K562 (cell line): ENCODE measurements around the gene TLR6. TPM values are rescaled to one million over a fixed set of nuclear protein-coding genes. Genes with fewer than 3 reads are reported as not detected.

Source experiments
- ATAC-seq: fragments of 200-7000 bp; cut with Tn5 transposase; 3 replicates; pipeline ENCODE4 v1.9.1; 2020; ENCODE audit warnings: moderate library complexity
- Bru-seq: library from RNA; stranded (reverse); fragments of 400-500 nt; gene quantifications from one replicate; lab custom pipeline; 2021; lab: Mats Ljungman, UMichigan
- BruChase-seq, 2 experiments: library from RNA; stranded (reverse); fragments of 400-500 nt; gene quantifications; one replicate each; lab custom pipeline; 2021; lab: Mats Ljungman, UMichigan
- BruUV-seq: library from RNA; stranded (reverse); fragments of 400-500 nt; replicated peaks from 2 replicates; lab custom pipeline; 2021; lab: Mats Ljungman, UMichigan
- CTCF ChIA-PET: fragments of 300-600 bp; formaldehyde crosslinking; extraction: SDS; loops from one replicate; lab custom pipeline; 2021; ENCODE audit warnings: low intra/inter-chr PET ratio; lab: Yijun Ruan, JAX
- POLR2A ChIA-PET: fragments of 300-600, 350-650 bp; sonication (Branson Sonifier 250); formaldehyde crosslinking; extraction: SDS; loops from one replicate; lab custom pipeline; 2021; ENCODE audit warnings: antibody characterized with exemption, inconsistent platforms; lab: Yijun Ruan, JAX
- DNase-seq, 4 experiments: peaks; one replicate each; pipeline versions ENCODE4 v3.0.0 to v3.0.0-alpha.2; 2011 to 2018; ENCODE audit warnings: low spot score in 3 of 4, mixed read lengths in 3 of 4; ENCODE audit errors: extremely low read depth in 1 of 4
- FAIRE-seq: peaks from 2 replicates; lab custom pipeline; 2011; peaks lifted over from hg19 to GRCh38; lab: Jason Lieb, UNC
- H2AFZ ChIP-seq: 2 replicates; pipeline ENCODE4 v1.6.0; 2011; ENCODE audit warnings: low read depth, low read length, control low read depth, inconsistent platforms
- H3K27ac ChIP-seq: fragments of 200-600 bp; 3 replicates; pipeline ENCODE4 v1.8.0; 2011; ENCODE audit warnings: low read depth, mild to moderate bottlenecking, control low read depth, inconsistent platforms, low read length, moderate library complexity, mixed read lengths; ENCODE audit errors: extremely low read depth
- H3K27me3 ChIP-seq, 2 experiments: fragments of 300-600 bp in 1 of 2; 2 replicates in 1 of 2; 3 replicates in 1 of 2; pipeline versions ENCODE4 v1.6.0 to v1.8.0; 2011; ENCODE audit warnings: inconsistent platforms in 2 of 2, low read length in 2 of 2, mild to moderate bottlenecking in 1 of 2, mixed read lengths in 1 of 2, moderate library complexity in 1 of 2; ENCODE audit not compliant: control insufficient read depth in 2 of 2, insufficient read depth in 2 of 2
- H3K36me3 ChIP-seq: fragments of 300-600 bp; 3 replicates; pipeline ENCODE4 v1.8.0; 2011; ENCODE audit warnings: mild to moderate bottlenecking, low read length, inconsistent platforms; ENCODE audit not compliant: control insufficient read depth, insufficient read depth
- H3K4me1 ChIP-seq, 2 experiments: fragments of 200-600 bp in 1 of 2; replicated peaks in 1 of 2; 2 replicates in 1 of 2; 3 replicates in 1 of 2; pipeline versions ENCODE4 v1.5.1 to v1.8.0; 2011; ENCODE audit warnings: inconsistent platforms in 2 of 2, low read length in 2 of 2, mild to moderate bottlenecking in 1 of 2, mixed read lengths in 1 of 2, moderate library complexity in 1 of 2; ENCODE audit not compliant: control insufficient read depth in 2 of 2, insufficient read depth in 2 of 2
- H3K4me2 ChIP-seq: 2 replicates; pipeline ENCODE4 v1.6.1; 2011; ENCODE audit warnings: low read length, control low read depth, inconsistent platforms, mixed read lengths; ENCODE audit not compliant: insufficient read depth
- H3K4me3 ChIP-seq: fragments of 200-600 bp; sonication (generic), shearing (Covaris generic); 2 replicates; pipeline ENCODE4 v1.5.1; 2016; ENCODE audit warnings: control low read depth, inconsistent platforms
- H3K79me2 ChIP-seq: fragments of 200-600 bp; 3 replicates; pipeline ENCODE4 v1.8.0; 2011; ENCODE audit warnings: low read length, inconsistent platforms; ENCODE audit not compliant: control insufficient read depth, insufficient read depth
- H3K9ac ChIP-seq, 2 experiments: 2 replicates each; pipeline versions ENCODE4 v1.6.0 to v1.6.1; 2011; ENCODE audit warnings: low read depth in 2 of 2, low read length in 2 of 2, control low read depth in 1 of 2, inconsistent platforms in 1 of 2, mild to moderate bottlenecking in 1 of 2, mixed read lengths in 1 of 2; ENCODE audit not compliant: insufficient read depth in 1 of 2
- H3K9me1 ChIP-seq: one replicate; pipeline ENCODE4 v1.6.0; 2011; ENCODE audit warnings: inconsistent platforms, mild to moderate bottlenecking, low read length, moderate library complexity; ENCODE audit not compliant: control insufficient read depth, insufficient read depth
- H3K9me3 ChIP-seq: replicated peaks from 2 replicates; pipeline ENCODE4 v1.5.1; 2011; ENCODE audit warnings: low read depth, low read length, inconsistent platforms; ENCODE audit not compliant: control insufficient read depth, insufficient read depth
- H4K20me1 ChIP-seq: replicated peaks from 2 replicates; pipeline ENCODE4 v1.6.1; 2011; ENCODE audit warnings: low read length, inconsistent platforms, mixed read lengths; ENCODE audit not compliant: control insufficient read depth, insufficient read depth
- ARNT ChIP-seq, 2 experiments: fragments of 450-650 bp; IDR thresholded peaks; 2 replicates each; pipeline ENCODE4 v1.6.1; 2016; ENCODE audit warnings: mild to moderate bottlenecking in 1 of 2
- ATF1 ChIP-seq, 2 experiments: fragments of 450-650 bp in 1 of 2; IDR thresholded peaks; 2 replicates each; pipeline ENCODE4 v1.6.1; 2016; ENCODE audit warnings: missing compliant biosample characterization in 1 of 2, missing genetic modification characterization in 1 of 2
- CREM ChIP-seq: IDR thresholded peaks from 2 replicates; pipeline ENCODE4 v1.6.1; 2014; ENCODE audit warnings: antibody characterized with exemption, low read depth
- CTBP1 ChIP-seq: fragments of 450-650 bp; IDR thresholded peaks from 2 replicates; pipeline ENCODE4 v1.6.1; 2016; ENCODE audit warnings: borderline replicate concordance
- DPF2 ChIP-seq: fragments of 450-650 bp; IDR thresholded peaks from 2 replicates; pipeline ENCODE4 v1.6.1; 2016
- GTF2A2 ChIP-seq: IDR thresholded peaks from 2 replicates; pipeline ENCODE4 v1.6.1; 2016; ENCODE audit warnings: mild to moderate bottlenecking, missing genetic modification characterization, missing compliant biosample characterization
- GTF2E2 ChIP-seq: fragments of 200-800 bp; sonication (Bioruptor generic); IDR thresholded peaks from 2 replicates; pipeline ENCODE4 v1.6.1; 2016; ENCODE audit warnings: missing genetic modification characterization, missing compliant biosample characterization
- NBN ChIP-seq: fragments of 450-650 bp; IDR thresholded peaks from 2 replicates; pipeline ENCODE4 v1.6.1; 2016; ENCODE audit warnings: low read depth, mild to moderate bottlenecking
- SMARCA5 ChIP-seq: fragments of 450-650 bp; IDR thresholded peaks from 2 replicates; pipeline ENCODE4 v1.6.1; 2016
- SMC3 ChIP-seq: conservative IDR thresholded peaks from 2 replicates; pipeline ENCODE4 v1.6.1; 2011; ENCODE audit warnings: low read depth, low read length, improper control_type of control experiment; ENCODE audit not compliant: insufficient read depth
- STAT5A ChIP-seq: IDR thresholded peaks from 2 replicates; pipeline ENCODE4 v1.6.1; 2012; ENCODE audit warnings: low read length, inconsistent platforms, borderline replicate concordance
- TBP ChIP-seq: optimal IDR thresholded peaks from 2 replicates; pipeline ENCODE3; 2011; ENCODE audit warnings: low read depth, low read length, improper control_type of control experiment
- TSHZ1 ChIP-seq: fragments of 250-450 bp; sonication (Bioruptor Pico); IDR thresholded peaks from 2 replicates; pipeline ENCODE4 v1.4.0; 2020; ENCODE audit warnings: mild to moderate bottlenecking, moderate library complexity
- YBX1 ChIP-seq: fragments of 450-650 bp; IDR thresholded peaks from 2 replicates; pipeline ENCODE4 v1.7.1; 2016; ENCODE audit warnings: mild to moderate bottlenecking
- ZNF316 ChIP-seq: fragments of 450-650 bp; IDR thresholded peaks from 2 replicates; pipeline ENCODE4 v1.6.1; 2016
- WGBS: fragments of 100-300 bp; shearing (Covaris generic); methylation state at CpG from one replicate; pipeline ENCODE4 v1.1.6; 2016; ENCODE audit warnings: low coverage, mixed read lengths; ENCODE audit not compliant: insufficient coverage; ENCODE audit errors: missing lambda C conversion rate; 5-methylcytosine and 5-hydroxymethylcytosine counted together
- in situ Hi-C: fragments of 300-500 bp; cut with MboI; formaldehyde crosslinking; loops from 4 replicates; pipeline ENCODE4 v1.15.0; 2018; ENCODE audit warnings: inconsistent platforms, mixed read lengths
- intact Hi-C: fragments of 100-400 bp; cut with micrococcal nuclease; formaldehyde crosslinking; loops from 2 replicates; pipeline ENCODE4 v1.14.2; 2022
- long read RNA-seq, 3 experiments: library from polyadenylated mRNA in 2 of 3; library from RNA in 1 of 3; unstranded in 2 of 3; stranded (forward) in 1 of 3; transcript quantifications; one replicate each; pipeline ENCODE4 v2.0.0, GENCODE V29; 2019 to 2022
- polyA minus RNA-seq, 3 experiments: library from RNA; depleted of rRNA, polyadenylated mRNA; stranded (reverse); fragments of >200 nt; gene quantifications; 2 replicates each; pipeline ENCODE4 v1.2.3, GENCODE V29; 2011
- polyA plus RNA-seq, 8 experiments: library from polyadenylated mRNA; depleted of rRNA in 4 of 8; stranded (reverse) in 5 of 8; unstranded in 3 of 8; fragments of >200 nt; fragmentation: Nextera tagmentation in 2 of 8; fragmentation: Illumina TruSeq in 1 of 8; extraction: Ambion mirVana in 2 of 8; extraction: Trizol in 1 of 8; gene quantifications; 2 replicates each; pipeline versions ENCODE4 v1.2.1 to v1.2.3, GENCODE V29; 2011 to 2014; ENCODE audit warnings: inconsistent platforms in 1 of 8, missing spikeins in 1 of 8
- total RNA-seq, 7 experiments: library from RNA; depleted of rRNA in 6 of 7; stranded (reverse); fragments of >200 nt in 6 of 7; fragmentation: Illumina TruSeq in 2 of 7; extraction: Trizol in 2 of 7; gene quantifications; 2 replicates each; pipeline versions ENCODE4 v1.2.1 to v1.2.3, GENCODE V29; 2011 to 2021; ENCODE audit warnings: low replicate concordance in 1 of 7

The TLR6 gene
- total RNA-seq (2011; cell fraction: chromatin; rRNA removed; ENCODE audit: low replicate concordance), result 1.7 and 5.7 TPM in 2 replicates
- 1.0 and 1.4 TPM in 2 replicates for total RNA-seq (2011; cell fraction: nucleolus; rRNA removed)
- 2.3 and 3.6 TPM in 2 replicates for total RNA-seq (2011; cell fraction: nucleoplasm; rRNA removed)
- total RNA-seq (2014; rRNA removed) (0.64 and 0.65 TPM in 2 replicates), total RNA-seq (2014; rRNA removed; fragmentation: Illumina TruSeq; extraction: Trizol) (1.4 and 1.6 TPM in 2 replicates), total RNA-seq (2015; rRNA removed; fragmentation: Illumina TruSeq; extraction: Trizol) (0.68 and 0.91 TPM in 2 replicates), total RNA-seq (2021) (0.95 and 1.5 TPM in 2 replicates), polyA plus RNA-seq (2011; rRNA removed) (0.69 and 1.9 TPM in 2 replicates), polyA plus RNA-seq (2014; fragmentation: Illumina TruSeq; extraction: Trizol) (1.1 and 1.3 TPM in 2 replicates), polyA plus RNA-seq (2014; fragmentation: Nextera tagmentation; extraction: Ambion mirVana) (under 1 TPM; 0.08 to 0.45 TPM), polyA plus RNA-seq (2014; rRNA removed) (0.62 and 1.00 TPM in 2 replicates), polyA minus RNA-seq (2011; rRNA and poly(A)+ RNA removed) (1.7 and 2.6 TPM in 2 replicates), Bru-seq, nascent RNA (percentile 54 among the genes with signal in this experiment), BruChase-seq, experiment 1, labeled RNA remaining after a 2-hour chase (percentile 51 among the genes with signal in this experiment), BruChase-seq, experiment 2, labeled RNA remaining after a 6-hour chase (percentile 50 among the genes with signal in this experiment)
- polyA plus RNA-seq (2011; cell fraction: cytosol; rRNA removed), result 0.36 and 0.41 TPM in 2 replicates
- 0.45 and 0.51 TPM in 2 replicates for polyA plus RNA-seq (2011; cell fraction: nucleus; rRNA removed)
- polyA plus RNA-seq (2012), result 0.76 and 1.0 TPM in 2 replicates
- 0.46 and 1.3 TPM in 2 replicates for polyA minus RNA-seq (2011; cell fraction: cytosol; rRNA and poly(A)+ RNA removed)
- 0.54 and 0.67 TPM in 2 replicates for polyA minus RNA-seq (2011; cell fraction: nucleus; rRNA and poly(A)+ RNA removed)
- long read RNA-seq, experiment 1, result 0 reads
- long read RNA-seq, experiment 2, result 0 reads
- long read RNA-seq, experiment 3, partial matches to known transcripts, result 0 of 1 reads
- long read RNA-seq, experiment 3, other reads (novel, unspliced or antisense), result 0 of 1 reads

GRCh38 chr4:38856524-38857337 is at the start of gene TLR6:
TLR6 (minus strand) TSS chr4:38856817; CDS start chr4:38829473, 27,344 bp downstream.
- Histone ChIP-seq H3K4me3 (peak within 1 kb of the TSS; percentile 20; the same call in 1 of the 2 replicates), H2AFZ (peak within 1 kb of the TSS; percentile 88), H3K79me2 (no peaks in the 10 kb centered on the region), H3K36me3 (no peaks in the 10 kb centered on the region), H3K27ac (peak within 1 kb of the TSS; percentile 54), H3K4me2 (peak within 1 kb of the TSS; percentile 50), H3K9me1 (no peaks in the 10 kb centered on the region), H3K9ac (peak within 1 kb of the TSS in 1 of 2 experiments; percentile 57; a peak in 2 of 4 replicates), H4K20me1 (no peaks in the 10 kb centered on the region), H3K4me1 (peaks cover 0 to 20% of the 10 kb centered on the region in 2 experiments; a peak in 3 of 5 replicates), H3K27me3 (no peaks in the 10 kb centered on the region; a peak in 1 of 5 replicates), H3K9me3 (no peaks in the 10 kb centered on the region)
- FAIRE-seq, result peak; percentile 95
- intact Hi-C loops (loop anchor here (2.0 to 5.0 kb wide), 3 partner anchors 74 to 794 kb away; partner anchors contain the start of gene TLR10), in situ Hi-C loops (no loop called here)
- ATAC-seq, result peak; percentile 78
- DNase-seq, result peak; percentile 51 to 89 (median 60)
- ChIA-PET CTCF (interaction anchor here (0.6 to 2.1 kb wide), 3 partner anchors 97 to 125 kb away, joined by 4 to 11 read pairs (median 4); no protein-coding TSS in a partner anchor), POLR2A (interaction anchor here (1.1 to 1.7 kb wide), 3 partner anchors 13 to 16 kb away, joined by 3 to 5 read pairs (median 5); no protein-coding TSS in a partner anchor)
- no TSS peak for BruUV-seq
- WGBS, result under 1% methylated on average over 8 of the region's 8 CpGs
- peak; percentile 47 for TF ChIP-seq SMC3
- no peak for TF ChIP-seq YBX1
- peak in 1 of 2 experiments; percentile 41; a peak in 1 of 4 replicates for TF ChIP-seq ARNT (IDR thresholded peaks at IDR 0.05)
- peak; percentile 47 for TF ChIP-seq TBP
- TF ChIP-seq ATF1 (CRISPR knock-in tag; IDR thresholded peaks at IDR 0.05), result no peak
- peak; percentile 46; the same call in 1 of the 2 replicates for TF ChIP-seq ATF1 (tag; IDR thresholded peaks at IDR 0.05)
- no peak for TF ChIP-seq GTF2A2 (tag)
- no peak for TF ChIP-seq TSHZ1 (CRISPR knock-in tag)
- TF ChIP-seq SMARCA5, result no peak
- peak; percentile 94 for TF ChIP-seq ZNF316
- TF ChIP-seq STAT5A, result 0 out of 2 replicates have a peak, but pooled peaks have one; percentile 14
- 0 out of 2 replicates have a peak, but pooled peaks have one; percentile 35 for TF ChIP-seq NBN
- peak; percentile 21; the same call in 1 of the 2 replicates for TF ChIP-seq CTBP1
- TF ChIP-seq DPF2, result peak; percentile 19; the same call in 1 of the 2 replicates
- 0 out of 2 replicates have a peak, but pooled peaks have one; percentile 28 for TF ChIP-seq CREM
- 0 out of 2 replicates have a peak, but pooled peaks have one; percentile 43 for TF ChIP-seq GTF2E2 (tag)
